ENCODE results near the gene ASB13.

The ASB13 gene, protein sequence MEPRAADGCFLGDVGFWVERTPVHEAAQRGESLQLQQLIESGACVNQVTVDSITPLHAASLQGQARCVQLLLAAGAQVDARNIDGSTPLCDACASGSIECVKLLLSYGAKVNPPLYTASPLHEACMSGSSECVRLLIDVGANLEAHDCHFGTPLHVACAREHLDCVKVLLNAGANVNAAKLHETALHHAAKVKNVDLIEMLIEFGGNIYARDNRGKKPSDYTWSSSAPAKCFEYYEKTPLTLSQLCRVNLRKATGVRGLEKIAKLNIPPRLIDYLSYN

DNA sequence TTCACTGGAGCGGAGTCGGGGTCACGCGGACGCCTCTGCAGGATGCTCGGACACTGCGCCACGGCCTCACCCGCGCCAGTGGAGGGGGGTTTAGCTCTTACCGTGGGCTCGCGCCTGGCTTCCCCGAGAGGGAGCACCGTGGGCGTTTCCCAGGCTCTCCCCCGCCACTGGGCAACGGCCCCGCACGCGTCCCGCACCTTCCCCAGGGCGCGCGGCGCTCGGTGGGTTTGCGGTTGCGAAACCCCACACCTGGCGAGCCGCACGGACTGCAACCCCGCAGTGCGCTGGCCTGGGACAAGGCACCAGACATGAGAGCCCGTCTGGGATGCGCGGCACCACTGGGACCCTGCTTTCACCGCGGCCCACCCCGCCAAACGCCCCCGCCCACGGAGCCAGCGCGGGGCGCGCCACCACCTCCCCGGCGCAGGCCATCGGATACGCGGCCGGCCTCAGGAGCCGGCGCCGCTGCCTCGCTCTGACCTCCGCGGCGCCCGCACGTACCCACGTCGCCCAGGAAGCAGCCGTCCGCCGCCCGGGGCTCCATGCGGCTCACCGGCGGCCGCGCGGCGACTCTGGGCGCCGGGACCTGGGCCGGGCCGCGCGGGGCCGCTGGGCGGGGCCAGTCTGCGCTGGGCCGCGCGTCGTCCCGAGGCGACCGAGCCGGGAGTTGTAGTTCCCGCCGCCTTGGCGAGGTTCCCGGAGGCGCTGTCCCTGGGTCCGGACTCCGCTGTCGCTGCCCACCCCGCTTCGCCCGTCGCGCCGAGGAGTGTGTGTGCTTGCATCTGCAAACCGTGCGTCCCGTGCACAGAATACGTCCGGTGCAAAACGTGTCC is at the start of gene ASB13:
Gene ASB13, minus strand, starts transcription at position 588 of the 833 bp plus-strand sequence. Its CDS starts 44 bp downstream, at position 544.
- DNase-seq (ENCODE audit: low read depth in 2 of 2) = peak; percentile 13 to 32

DNA sequence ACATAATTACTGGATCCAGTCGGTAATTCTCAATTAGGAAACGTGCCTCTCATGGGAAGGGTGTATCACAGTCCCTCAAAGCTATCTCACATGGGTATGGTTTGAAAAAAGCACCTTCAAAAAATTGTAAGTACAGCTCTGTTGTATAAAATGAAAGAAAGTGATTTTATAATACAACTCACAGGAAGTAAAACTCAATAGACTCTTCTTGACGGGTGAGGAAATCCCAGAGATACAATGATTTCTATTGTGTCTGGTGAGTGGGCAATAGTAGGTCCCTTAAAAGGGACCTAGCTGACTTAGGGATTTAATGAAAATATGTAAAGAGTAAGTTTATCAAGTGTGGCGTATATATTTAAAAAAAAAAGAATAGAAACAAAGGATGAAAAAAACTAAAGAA is 45.2 kb upstream of the ASB13 start:
- no peak for DNase-seq (ENCODE audit: low read depth in 2 of 2)

DNA sequence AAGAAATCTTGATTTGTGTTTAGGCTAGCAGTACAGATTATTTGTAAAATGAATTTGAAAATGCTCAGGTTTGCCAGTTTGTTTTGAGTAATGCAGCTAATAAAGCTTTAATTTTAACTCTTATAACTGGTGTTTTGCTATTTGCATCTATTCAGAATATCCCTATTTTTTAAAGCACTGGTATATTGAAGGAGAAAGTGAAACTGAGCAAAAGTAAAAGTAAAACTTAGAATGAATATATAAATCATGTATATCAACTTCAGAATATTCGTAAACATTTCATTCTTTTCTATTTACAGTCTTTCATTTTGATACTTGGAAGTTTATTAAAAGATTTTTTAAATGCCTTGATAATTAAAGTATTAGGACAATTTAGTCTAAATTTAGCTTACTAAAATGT is 44.5 kb upstream of the ASB13 start:
- no peak for DNase-seq (ENCODE audit: low read depth in 2 of 2)

DNA sequence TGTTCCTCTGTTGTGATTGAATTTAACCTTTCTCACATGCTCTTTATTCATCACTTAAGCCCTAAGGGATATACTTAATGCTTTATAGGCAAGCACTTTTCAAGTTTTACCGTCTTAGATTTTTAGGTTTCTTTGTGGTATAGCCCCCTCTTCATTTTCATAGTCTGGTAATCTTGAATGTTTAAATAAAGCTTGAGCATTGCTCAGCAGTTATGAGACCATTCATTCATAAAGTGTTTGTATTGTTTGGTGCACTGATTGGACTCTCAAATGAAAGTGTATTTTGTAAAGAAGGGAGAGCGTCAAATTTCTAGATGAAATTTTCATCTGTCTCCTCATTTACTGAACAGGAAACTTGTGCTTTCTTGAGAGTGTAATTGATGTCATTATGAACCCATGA is 43.5 kb upstream of the ASB13 start:
- no peak for DNase-seq (ENCODE audit: low read depth in 2 of 2)

DNA sequence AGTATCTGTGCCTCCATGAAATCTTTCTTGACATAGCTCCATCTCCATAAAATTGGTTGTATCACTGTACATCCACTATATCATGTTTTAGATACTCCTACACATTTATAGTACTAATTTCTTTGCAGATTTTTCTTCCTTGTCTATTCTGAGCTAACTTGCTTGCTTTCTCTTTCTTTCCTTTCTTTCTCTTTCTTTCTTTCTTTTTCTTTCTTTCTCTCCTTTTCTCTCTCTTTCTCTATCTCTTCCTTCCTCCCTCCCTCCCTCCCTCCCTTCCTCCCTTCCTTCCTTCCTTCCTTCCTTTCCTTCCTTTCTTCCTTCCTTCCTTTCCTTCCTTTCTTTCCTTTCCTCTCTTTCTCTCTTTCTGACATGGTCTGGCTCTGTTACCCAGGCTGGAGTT is 42.0 kb upstream of the ASB13 start:
- no peak for DNase-seq (ENCODE audit: low read depth in 2 of 2)

DNA sequence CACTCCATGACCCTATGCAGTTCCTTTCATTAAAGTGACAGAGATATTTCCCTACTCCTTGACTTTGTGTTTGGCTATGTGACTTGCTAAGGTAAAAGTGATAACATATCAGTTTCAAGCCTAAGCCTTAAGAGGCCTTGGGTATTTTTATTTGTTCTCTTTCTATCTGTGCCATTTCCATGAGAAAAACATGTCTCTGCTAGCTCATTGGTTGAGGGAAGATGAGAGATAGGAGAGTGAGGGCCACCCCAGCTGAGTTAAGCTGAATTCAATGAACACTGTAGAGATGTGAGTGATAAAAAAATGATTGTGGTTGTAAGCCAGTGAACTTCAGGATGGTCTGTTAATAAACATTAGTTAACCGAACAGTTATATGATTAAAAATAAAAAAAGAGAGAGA is 31.7 kb upstream of the ASB13 start:
- DNase-seq (ENCODE audit: low read depth in 2 of 2) = no peak

DNA sequence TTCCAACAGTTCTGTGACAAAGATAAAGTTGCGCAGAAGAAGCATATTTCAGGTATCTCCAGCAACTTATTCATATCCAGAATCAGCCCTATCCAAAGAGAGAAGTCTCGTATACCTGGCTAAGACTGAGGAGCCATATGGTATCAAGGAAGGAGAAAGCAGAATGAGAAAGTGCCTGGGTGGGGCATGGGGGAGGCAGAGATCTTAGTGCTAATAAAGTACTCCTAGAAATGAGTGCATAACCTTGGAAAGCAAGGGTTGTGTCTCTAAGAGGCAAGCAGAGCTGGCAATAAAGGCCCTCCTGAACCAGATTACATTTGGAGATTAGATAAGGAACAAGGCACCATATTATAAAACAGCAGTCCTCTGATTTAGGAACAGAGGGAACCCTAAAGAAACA is 30.9 kb upstream of the ASB13 start:
- no peak for DNase-seq (ENCODE audit: low read depth in 2 of 2)

DNA sequence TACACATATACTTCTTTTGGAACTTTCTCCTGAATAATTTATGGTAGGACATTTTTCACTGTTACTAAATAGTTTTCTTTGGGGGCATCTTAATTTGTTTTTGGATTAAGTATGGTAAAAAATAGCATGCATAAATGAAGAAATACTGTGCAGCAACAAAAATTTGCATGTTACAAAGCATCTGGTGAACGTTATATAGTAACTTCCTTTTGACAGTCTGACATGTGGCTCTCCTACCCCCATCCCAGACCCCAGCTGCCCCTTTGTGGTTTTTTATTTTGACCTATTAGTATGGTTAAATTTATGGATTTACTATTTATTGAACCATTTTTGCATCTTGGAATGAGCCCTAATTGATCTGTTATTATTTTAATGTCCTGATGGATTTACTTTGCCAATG is 28.2 kb upstream of the ASB13 start:
- DNase-seq (ENCODE audit: low read depth in 2 of 2) = no peak

DNA sequence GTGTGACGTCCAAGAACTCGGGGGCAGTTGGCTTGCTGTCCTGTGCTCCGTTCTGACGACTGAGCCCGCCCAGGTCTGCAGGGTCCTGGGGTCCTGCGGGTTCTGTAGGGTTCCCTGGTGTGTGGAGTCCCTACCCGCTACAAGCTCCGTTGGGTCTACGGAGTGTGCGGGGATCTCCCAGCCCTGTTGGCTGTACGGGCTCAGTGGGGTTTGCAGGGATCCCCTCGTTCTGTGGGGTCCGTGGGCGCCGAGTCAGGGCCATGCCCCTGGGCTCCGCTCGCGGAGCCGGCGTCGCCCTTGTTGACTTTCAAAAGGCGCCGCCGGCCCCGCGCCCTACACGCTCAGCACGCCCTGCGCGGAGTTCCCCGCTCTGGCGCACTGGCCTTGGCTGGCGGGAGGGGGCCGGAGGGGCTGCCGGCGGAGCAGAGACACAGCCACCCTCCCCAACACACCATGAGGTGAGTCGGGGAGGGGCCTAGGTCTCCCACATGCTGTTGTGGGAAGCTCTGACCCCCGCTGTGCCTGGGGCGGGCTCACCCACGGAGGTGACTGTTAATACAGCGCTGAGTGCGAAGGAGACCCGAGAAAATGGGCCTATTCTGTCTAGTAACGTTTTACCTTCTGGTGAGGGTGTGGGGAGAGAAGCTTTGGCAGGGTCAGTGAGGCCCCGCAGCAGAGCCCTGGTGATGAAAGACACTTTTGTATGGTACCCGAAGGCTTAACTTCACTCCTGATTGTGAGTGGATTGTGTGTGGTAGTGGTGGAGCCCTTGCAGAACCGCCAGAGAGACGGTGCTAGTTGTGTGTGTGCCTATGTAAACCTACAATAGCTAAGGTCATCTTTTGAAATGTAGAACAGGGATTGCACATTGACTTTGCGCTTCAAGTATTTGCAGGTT is 26.3 kb upstream of the ASB13 start:
- DNase-seq (ENCODE audit: low read depth in 2 of 2) = peak; percentile 23 to 37

DNA sequence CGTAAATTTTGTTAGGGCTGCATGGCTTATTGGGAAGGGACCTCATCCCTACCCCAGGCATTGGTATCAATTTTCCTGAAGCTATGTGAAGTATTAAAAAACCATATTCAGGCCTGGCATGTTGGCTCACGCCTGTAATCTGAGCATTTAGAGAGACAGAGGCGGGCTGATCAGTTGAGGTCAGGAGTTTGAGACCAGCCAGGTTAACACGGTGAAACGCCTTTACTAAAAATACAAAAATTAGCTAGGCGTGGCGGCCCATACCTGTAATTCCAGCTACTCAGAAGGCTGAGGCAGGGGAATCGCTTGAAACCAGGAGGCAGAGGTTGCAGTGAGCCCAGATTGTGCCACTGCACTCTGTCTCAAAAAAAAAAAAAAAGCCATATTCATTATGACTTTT is 25.4 kb upstream of the ASB13 start:
- DNase-seq (ENCODE audit: low read depth in 2 of 2) = no peak

DNA sequence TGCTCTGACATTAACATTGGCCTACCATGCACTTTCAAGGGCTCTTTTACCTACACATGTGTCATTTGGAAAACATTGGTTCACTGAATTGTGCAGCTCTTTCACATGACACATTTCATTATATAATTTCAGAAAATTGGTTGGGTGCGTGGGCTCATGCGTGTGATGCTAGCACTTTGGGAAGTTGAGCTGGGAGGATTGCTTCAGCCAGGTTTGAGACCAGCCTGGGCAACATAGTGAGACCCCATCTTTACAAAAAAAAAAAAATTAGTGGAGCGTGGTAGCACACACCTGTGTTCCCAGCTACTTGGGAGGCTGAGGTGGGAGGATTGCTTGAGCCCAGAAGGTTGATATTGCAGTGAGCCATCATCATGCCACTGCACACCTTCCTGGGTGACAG is 22.2 kb upstream of the ASB13 start:
- DNase-seq (ENCODE audit: low read depth in 2 of 2) = no peak

DNA sequence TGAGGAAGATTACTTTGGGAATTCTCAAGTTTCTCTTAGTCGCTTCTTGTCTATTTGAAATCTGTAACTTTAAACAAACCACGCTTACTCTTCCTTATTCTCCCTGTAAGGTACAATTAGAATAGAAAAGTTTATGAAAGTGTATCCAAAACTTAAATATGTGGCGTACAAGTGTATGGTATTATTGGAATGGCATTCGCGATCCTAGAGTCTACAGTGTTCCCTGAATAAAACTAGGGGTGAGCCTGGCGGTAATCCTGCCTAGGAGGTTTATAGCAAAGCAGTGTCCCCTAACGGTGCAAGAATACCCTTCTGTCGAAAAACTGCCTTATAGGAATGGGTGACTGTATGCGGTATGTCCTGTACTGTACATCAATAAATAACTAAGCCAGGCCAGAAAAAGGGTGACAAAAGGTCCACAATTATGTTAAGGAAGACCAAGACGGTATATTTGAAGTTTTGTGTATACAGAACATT is 19.4 kb upstream of the ASB13 start:
- DNase-seq (ENCODE audit: low read depth in 2 of 2) = no peak

DNA sequence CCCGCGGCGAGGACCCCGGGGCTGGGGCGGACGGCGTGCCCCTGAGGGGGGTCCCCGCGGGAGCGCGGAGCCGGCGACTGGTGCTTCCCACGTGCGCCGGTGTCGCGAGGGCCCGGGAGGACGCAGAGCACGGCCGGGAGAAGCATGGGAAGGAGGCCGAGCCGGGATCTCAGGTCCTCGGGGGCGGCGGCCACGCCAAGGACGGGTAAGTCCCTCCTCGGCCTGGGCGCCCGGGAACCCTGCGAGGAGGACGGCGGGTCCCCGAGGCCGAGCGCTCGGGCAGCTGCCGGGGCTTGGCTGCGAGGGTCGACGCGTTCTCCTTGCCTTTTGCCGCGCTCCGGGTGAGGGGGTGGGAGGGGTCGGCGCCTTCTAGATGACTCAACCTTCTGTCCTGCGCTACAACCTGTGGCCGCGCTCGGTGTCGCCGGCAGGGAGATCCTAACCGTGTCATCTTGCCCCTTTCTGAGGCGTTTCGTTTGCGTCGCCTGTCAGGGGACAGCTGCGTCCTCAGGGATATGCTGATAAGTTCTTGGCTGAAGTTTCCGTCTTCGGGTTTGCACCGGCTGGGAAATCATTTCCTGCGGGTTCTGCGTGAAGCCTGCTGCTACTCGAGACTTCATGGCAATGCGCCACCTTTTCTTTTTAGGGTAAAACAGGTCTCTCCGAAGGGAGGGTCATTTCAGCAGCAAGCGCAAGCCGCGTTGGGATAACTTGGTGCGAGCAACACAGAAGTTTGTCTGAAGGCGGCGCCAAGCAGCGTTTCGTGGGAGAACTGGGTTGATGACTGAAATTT is 18.8 kb upstream of the ASB13 start:
- DNase-seq (ENCODE audit: low read depth in 2 of 2) = peak; percentile 22 to 61

DNA sequence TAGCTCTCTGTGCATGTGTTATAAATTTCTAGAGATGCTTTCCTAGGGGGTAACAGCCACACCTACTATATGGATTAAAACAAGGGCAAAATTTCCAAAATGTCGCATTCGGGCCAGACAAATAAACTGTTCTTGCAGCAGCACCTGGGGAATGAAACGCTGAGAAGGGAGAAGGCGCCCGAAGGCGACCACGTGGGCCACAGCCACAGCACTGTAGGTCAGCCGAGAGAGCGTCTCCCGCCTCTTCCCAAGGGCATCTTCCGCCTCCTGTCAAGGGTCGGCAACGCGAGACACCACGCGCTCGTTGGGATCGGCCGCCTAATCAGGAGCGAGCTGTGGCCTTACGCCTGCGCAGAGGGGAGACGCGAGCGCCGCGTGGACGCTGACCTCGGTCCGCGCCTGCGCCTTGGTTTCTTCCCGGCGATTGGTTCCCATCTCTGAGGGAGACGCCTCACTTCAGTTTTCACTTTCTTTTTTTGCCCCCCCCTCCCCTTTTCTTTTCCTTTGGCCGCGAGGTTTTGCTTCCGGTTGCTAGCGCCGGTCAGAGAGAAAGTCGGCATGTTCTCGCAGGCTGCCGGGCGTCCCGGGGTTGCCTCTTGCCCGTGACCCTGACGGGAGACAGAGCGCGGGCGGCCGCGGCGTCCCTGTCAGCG is 18.0 kb upstream of the ASB13 start, which contains the start of gene TASOR2:
Gene TASOR2, plus strand, starts transcription at position 521 of the 653 bp plus-strand sequence. CDS start 35,805 bp downstream, outside the sequence.
- peak; percentile 95 for DNase-seq (ENCODE audit: low read depth in 2 of 2)

DNA sequence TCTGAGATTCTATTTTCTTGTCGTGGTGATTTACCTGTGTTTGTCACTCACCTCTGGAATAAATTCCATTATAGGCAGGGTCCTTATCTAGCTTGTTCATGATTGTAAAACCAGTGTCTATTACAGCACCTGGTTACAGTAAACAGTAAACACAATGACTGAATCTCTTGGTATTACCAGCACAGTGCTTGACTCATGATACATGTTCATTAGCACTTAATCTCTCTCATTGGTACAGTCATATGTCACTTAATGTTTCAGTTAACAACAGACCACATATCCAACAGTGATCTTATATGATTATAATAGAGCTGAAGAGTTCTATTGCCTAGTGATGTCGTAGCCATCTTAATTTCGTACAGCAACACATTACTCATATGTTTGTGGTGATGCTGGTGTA is 16.7 kb upstream of the ASB13 start:
- no peak for DNase-seq (ENCODE audit: low read depth in 2 of 2)

DNA sequence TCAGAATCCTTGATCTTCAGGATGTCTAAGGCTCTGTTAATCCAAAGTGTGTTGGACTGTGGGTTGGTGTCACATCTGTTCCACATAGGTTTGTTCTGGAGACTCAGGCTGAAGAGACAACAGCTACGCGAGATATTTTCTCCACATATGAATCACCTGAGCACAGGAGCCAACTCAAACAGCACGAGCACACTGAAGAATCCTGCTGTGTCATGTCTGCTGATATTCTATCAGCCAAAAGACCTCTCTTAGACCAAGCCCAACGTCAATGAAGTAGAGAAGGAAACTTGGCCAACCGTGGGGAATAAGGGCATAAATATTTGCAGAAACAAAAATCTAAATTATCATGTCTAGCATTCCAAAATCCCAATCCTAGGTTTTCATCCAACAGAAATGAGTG is 15.5 kb upstream of the ASB13 start:
- DNase-seq (ENCODE audit: low read depth in 2 of 2) = no peak

DNA sequence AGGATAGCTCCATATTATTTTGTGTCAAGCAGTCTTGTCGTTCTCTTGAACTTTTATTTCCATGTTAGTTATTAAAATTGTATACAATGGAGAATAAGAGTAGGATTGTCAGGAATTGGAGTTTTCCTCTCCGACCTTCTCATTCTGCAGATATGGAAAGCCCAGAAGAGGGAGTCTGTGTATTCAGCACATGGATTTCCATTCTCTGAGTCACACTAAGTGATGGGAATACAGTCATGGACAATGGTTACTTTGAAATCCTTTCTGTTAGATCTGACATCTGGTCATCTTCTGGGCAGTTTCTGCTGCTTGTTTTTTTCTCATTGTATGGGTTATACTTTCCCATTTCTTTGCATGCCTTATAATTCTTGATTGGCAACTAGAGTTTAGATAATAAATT is 13.2 kb upstream of the ASB13 start:
- DNase-seq (ENCODE audit: low read depth in 2 of 2) = no peak

DNA sequence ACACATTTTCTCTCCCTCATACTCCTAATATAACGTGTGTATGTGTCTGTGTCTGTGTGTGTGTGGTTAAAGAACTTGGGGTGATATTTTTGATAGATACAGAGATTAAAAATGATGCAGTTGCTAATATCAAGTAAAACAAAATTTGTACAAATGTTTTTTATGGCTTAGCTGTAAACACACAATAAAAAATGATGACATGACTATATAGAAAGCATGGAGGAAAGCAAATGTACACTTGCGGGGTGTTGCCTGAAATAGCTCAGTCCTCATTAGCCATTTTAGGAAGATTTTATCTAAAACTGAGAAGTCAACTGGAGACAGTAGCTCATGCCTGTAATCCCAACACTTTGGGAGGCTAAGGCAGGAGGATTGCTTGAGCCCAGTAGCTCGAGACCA is 12.6 kb upstream of the ASB13 start:
- no peak for DNase-seq (ENCODE audit: low read depth in 2 of 2)

DNA sequence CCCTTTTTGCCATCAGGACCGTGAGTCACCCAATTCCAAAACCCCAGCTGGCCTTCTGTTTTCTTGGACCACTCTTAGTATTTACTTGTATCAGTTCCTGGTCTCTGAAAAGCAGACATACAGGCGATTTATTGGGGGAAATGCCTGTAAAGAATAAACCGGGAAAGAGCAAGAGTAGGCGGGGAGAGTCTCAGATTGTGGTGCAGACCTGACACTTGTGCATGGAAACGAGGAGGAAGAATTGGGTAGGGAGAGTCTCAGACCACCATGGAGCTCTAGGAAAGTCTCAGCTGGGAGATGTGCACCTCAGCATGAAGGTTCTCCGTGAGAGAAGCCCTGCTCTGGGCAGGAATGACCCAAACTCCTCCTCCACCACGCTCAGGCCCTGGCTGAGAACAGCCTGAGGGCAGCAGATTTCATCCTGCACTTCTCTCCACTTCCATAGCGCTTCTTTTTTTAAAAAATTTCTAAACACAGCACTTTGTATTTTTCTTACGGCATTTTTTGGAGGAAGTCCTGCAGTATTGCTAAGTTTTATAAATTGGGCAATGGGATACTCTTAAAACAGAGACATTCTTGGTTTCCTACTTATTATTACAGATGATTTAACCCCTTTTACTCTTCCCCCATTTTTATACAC is 12.1 kb upstream of the ASB13 start:
- DNase-seq (ENCODE audit: low read depth in 2 of 2) = no peak
